Activated CD4-positive, alpha-beta T cell treated with anti-CD3 and anti-CD28 coated beads for 48 hours (primary cell): ENCODE data around the gene ELP4.
"Not testable (repeated sequence)": the region's sequence is repeated elsewhere in the genome, so short reads cannot be mapped to it uniquely, and the experiment has no call there.

Experiments
- DNase-seq: peaks from one replicate; pipeline ENCODE4 v3.0.0-alpha.2; 2020

The ELP4 gene

GRCh38 chr11:31649129-31649966, 139.8 kb downstream of the ELP4 start:
- no peak for DNase-seq

- no peak for DNase-seq
These were observed 141.6 kb downstream of the ELP4 start for GRCh38 chr11:31651208-31651607.

GRCh38 chr11:31651822-31652221, 142.3 kb downstream of the ELP4 start:
- DNase-seq: no peak

GRCh38 chr11:31652528-31652927, 143.0 kb downstream of the ELP4 start:
- no peak for DNase-seq

GRCh38 chr11:31655483-31655882, 145.9 kb downstream of the ELP4 start:
- no peak for DNase-seq

- DNase-seq: no peak
These were observed 146.5 kb downstream of the ELP4 start for GRCh38 chr11:31656051-31656450.

GRCh38 chr11:31657091-31657490, 147.5 kb downstream of the ELP4 start:
- no peak for DNase-seq

- no peak for DNase-seq
These were observed 154.6 kb downstream of the ELP4 start for GRCh38 chr11:31664129-31664528.

GRCh38 chr11:31664954-31665353, 155.4 kb downstream of the ELP4 start:
- DNase-seq: no peak

GRCh38 chr11:31671681-31672080, 162.1 kb downstream of the ELP4 start:
- DNase-seq: no peak

- not testable (repeated sequence) for DNase-seq
These were observed 163.5 kb downstream of the ELP4 start for GRCh38 chr11:31673108-31673507.

- no peak for DNase-seq
These were observed 166.9 kb downstream of the ELP4 start for GRCh38 chr11:31676280-31676982.

GRCh38 chr11:31680770-31681169, 171.2 kb downstream of the ELP4 start:
- no peak for DNase-seq

GRCh38 chr11:31687256-31687655, 177.7 kb downstream of the ELP4 start:
- no peak for DNase-seq

- DNase-seq: no peak
These were observed 178.3 kb downstream of the ELP4 start for GRCh38 chr11:31687861-31688260.

- no peak for DNase-seq
These were observed 180.0 kb downstream of the ELP4 start for GRCh38 chr11:31689559-31689958.

- no peak for DNase-seq
These were observed 180.5 kb downstream of the ELP4 start for GRCh38 chr11:31690041-31690440.

- DNase-seq: no peak
These were observed 180.9 kb downstream of the ELP4 start for GRCh38 chr11:31690516-31690915.

- no peak for DNase-seq
These were observed 182.9 kb downstream of the ELP4 start for GRCh38 chr11:31692466-31692865.

- DNase-seq: not testable (repeated sequence)
These were observed 187.5 kb downstream of the ELP4 start for GRCh38 chr11:31697049-31697448.

GRCh38 chr11:31699066-31699465, 189.5 kb downstream of the ELP4 start:
- DNase-seq: no peak

GRCh38 chr11:31702966-31703365, 193.4 kb downstream of the ELP4 start:
- DNase-seq: no peak

GRCh38 chr11:31706357-31706756, 196.8 kb downstream of the ELP4 start:
- no peak for DNase-seq

- no peak for DNase-seq
These were observed 201.6 kb downstream of the ELP4 start for GRCh38 chr11:31711137-31711536.
